Testis (tissue), 2 donors: Measurements from ENCODE around the gene ASPHD1.

Source experiments
- CTCF ChIP-seq, 3 experiments: fragments of 450-650 bp in 2 of 3; fragments of 200-600 bp in 1 of 3; sonication (generic) in 1 of 3; IDR thresholded peaks; one replicate each; pipeline ENCODE4 v1.5.1; 2016 to 2019; ENCODE audit warnings: antibody characterized with exemption in 3 of 3, mild to moderate bottlenecking in 2 of 3, moderate library complexity in 1 of 3
- POLR2A ChIP-seq: fragments of 450-650 bp; IDR thresholded peaks from one replicate; pipeline ENCODE4 v1.6.1; 2017; ENCODE audit warnings: antibody characterized with exemption, mild to moderate bottlenecking, moderate library complexity

GRCh38 chr16:29907973-29908372 lies 7.7 kb downstream of the ASPHD1 start:
- TF ChIP-seq CTCF (IDR thresholded peaks at IDR 0.05): no peak
- TF ChIP-seq POLR2A: no peak
